Lower lobe of right lung (tissue), 1 donor: ENCODE measurements around the gene TMEM114. TPM values are rescaled to one million over a fixed set of nuclear protein-coding genes. Genes with fewer than 3 reads are reported as not detected.

Source experiments
- total RNA-seq: library from RNA; stranded (reverse); fragmentation: NEBNext Ultra II Directional; extraction: Animal tissue kit (Norgen Biotek cat#: 25700); gene quantifications from one replicate; pipeline ENCODE4 v1.2.1, GENCODE V29; 2021
- donor health status: DM: no; HTN: yes; CAD: no; lungs with severe emphysema.

TMEM114 gene
- total RNA-seq, 1 donor from 2014 or later, result not detected

Other genes with a start within 250 kb of the TMEM114 start
- gene METTL22, start 31.2 kb upstream of the TMEM114 start, total RNA-seq, result 43.5 TPM
- gene ABAT, start 84.1 kb upstream of the TMEM114 start, total RNA-seq, result 12.9 TPM
- gene TMEM186, start 207.1 kb upstream of the TMEM114 start, total RNA-seq, result 8.6 TPM
- gene PMM2, start 207.3 kb upstream of the TMEM114 start, total RNA-seq, result 39.3 TPM